ENCODE measurements around the gene ANK2. TPM values are rescaled to one million over a fixed set of nuclear protein-coding genes. Genes with fewer than 3 reads are reported as not detected.

Gene ANK2
- total RNA-seq, 1 donor from 2014 or later: 6.5 TPM

- TF ChIP-seq CTCF (conservative IDR thresholded peaks at IDR 0.05; ENCODE audit: low read depth, low read length): no peak
- no peak for DNase-seq (ENCODE audit: low read depth)
- H3K4me3 ChIP-seq (ENCODE audit: low read depth, low read length): no peak overlapping the region
Measured at GRCh38 chr4:113024388-113024787, 25.1 kb upstream of the ANK2 start.

- no peak for DNase-seq (ENCODE audit: low read depth)
- no peak overlapping the region for H3K4me3 ChIP-seq (ENCODE audit: low read depth, low read length)
- TF ChIP-seq CTCF (conservative IDR thresholded peaks at IDR 0.05; ENCODE audit: low read depth, low read length): no peak
Measured at GRCh38 chr4:113025416-113025815, 24.0 kb upstream of the ANK2 start.

GRCh38 chr4:113026556-113026955 is 22.9 kb upstream of the ANK2 start:
- H3K4me3 ChIP-seq (ENCODE audit: low read depth, low read length): no peak overlapping the region
- no peak for TF ChIP-seq CTCF (conservative IDR thresholded peaks at IDR 0.05; ENCODE audit: low read depth, low read length)
- no peak for DNase-seq (ENCODE audit: low read depth)

GRCh38 chr4:113028074-113028473 is 21.4 kb upstream of the ANK2 start:
- TF ChIP-seq CTCF (conservative IDR thresholded peaks at IDR 0.05; ENCODE audit: low read depth, low read length): no peak
- no peak for DNase-seq (ENCODE audit: low read depth)
- H3K4me3 ChIP-seq (ENCODE audit: low read depth, low read length): no peak overlapping the region

- no peak overlapping the region for H3K4me3 ChIP-seq (ENCODE audit: low read depth, low read length)
- DNase-seq (ENCODE audit: low read depth): no peak
- TF ChIP-seq CTCF (conservative IDR thresholded peaks at IDR 0.05; ENCODE audit: low read depth, low read length): no peak
Measured at GRCh38 chr4:113031212-113031611, 18.2 kb upstream of the ANK2 start.

- no peak for DNase-seq (ENCODE audit: low read depth)
- no peak for TF ChIP-seq CTCF (conservative IDR thresholded peaks at IDR 0.05; ENCODE audit: low read depth, low read length)
- no peak overlapping the region for H3K4me3 ChIP-seq (ENCODE audit: low read depth, low read length)
Measured at GRCh38 chr4:113040793-113041192, 8.7 kb upstream of the ANK2 start.

GRCh38 chr4:113042502-113042901 is 7.0 kb upstream of the ANK2 start:
- DNase-seq (ENCODE audit: low read depth): no peak
- TF ChIP-seq CTCF (conservative IDR thresholded peaks at IDR 0.05; ENCODE audit: low read depth, low read length): no peak
- H3K4me3 ChIP-seq (ENCODE audit: low read depth, low read length): no peak overlapping the region

Data from epithelial cell of proximal tubule (primary cell).